Suprapubic skin (tissue), 3 donors: ENCODE data around the gene DPYD.

Experiments used
- CTCF ChIP-seq, 2 donors: fragments of 200-600 bp in 1 of 2; fragments of 450-650 bp in 1 of 2; sonication (generic) in 1 of 2; IDR thresholded peaks; one replicate each; pipeline ENCODE4 v1.5.1; 2016 to 2019; ENCODE audit warnings: antibody characterized with exemption in 2 of 2, mild to moderate bottlenecking in 1 of 2, moderate library complexity in 1 of 2
- EP300 ChIP-seq: sonication (generic); formaldehyde crosslinking; IDR thresholded peaks from one replicate; pipeline ENCODE4 v1.6.1; 2017; ENCODE audit warnings: antibody characterized with exemption
- POLR2A ChIP-seq, 2 donors: fragments of 450-650 bp; IDR thresholded peaks; one replicate each; pipeline ENCODE4 v1.6.1; 2017; ENCODE audit warnings: antibody characterized with exemption in 2 of 2, mild to moderate bottlenecking in 2 of 2, moderate library complexity in 2 of 2

DNA sequence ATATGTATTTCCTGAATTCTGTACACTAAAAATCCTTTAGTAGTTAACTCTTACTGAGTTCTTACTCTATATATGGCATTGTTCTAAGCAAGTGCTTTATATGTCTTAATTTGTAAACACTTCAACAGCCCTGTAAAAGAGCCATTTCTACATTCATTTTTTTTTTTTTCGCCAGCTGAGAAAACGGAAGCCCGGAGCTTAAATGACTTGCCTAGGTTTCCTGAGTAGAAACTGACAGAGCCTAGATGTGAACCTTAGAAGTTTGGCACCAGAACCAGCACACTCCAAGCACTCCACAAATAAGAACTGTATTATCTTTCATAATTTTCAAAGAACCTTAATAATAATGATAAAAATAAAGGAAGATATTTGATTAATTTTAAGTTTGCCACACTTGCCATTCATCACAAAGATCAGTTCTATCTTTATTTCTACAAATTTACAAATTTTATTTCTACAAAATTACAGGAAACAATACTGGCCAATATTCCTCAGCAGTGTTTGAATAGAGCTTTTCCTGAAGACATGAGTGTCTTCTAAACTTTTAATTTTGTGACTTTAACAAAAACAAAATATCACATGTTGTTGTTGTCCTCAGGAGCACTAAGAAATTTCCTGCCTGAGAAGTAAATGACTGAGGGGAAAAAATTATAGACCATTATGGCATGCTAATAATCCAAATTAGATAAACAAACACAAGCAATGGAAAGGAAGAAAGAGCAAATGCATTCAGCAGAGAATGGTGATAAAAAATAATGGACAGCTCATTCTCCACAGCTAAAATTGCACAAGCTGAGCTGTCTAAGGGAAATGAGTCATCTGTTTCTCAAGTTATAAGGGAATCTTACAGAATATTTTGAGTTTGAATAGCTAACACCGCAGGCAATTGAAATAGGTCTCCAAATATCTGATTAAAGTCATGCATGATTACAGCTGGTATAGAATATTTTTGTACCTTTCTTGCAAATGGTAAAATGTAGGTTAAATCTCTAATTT, 71.2 kb downstream of the DPYD start:
- TF ChIP-seq POLR2A (IDR thresholded peaks at IDR 0.05) (no peak), EP300 (no peak), CTCF (IDR thresholded peaks at IDR 0.05) (no peak)
